AG04449 (cell line): ENCODE data around the gene DPRX.

Source experiments
- CTCF ChIA-PET: fragments of 350-600 bp; formaldehyde crosslinking; extraction: SDS; loops from one replicate; lab custom pipeline; 2021; ENCODE audit warnings: antibody characterized with exemption; lab: Yijun Ruan, JAX
- POLR2A ChIA-PET: fragments of 400-600, 350-600 bp; formaldehyde crosslinking; extraction: SDS; loops from one replicate; lab custom pipeline; 2020; ENCODE audit warnings: antibody characterized with exemption, inconsistent platforms; lab: Yijun Ruan, JAX
- DNase-seq: peaks from one replicate; pipeline ENCODE4 v3.0.0-alpha.2; 2010; ENCODE audit warnings: low read depth, low spot score
- H3K4me3 ChIP-seq: 2 replicates; pipeline ENCODE4 v1.5.1; 2011; ENCODE audit warnings: low read depth, mild to moderate bottlenecking, control low read depth, low read length
- TF ChIP-seq, protein P1 (sequence below): IDR thresholded peaks from one replicate; pipeline ENCODE4 v1.5.1; 2011; ENCODE audit warnings: mild to moderate bottlenecking, moderate library complexity, low read length, control low read depth, inconsistent platforms; ENCODE audit not compliant: insufficient read depth; ENCODE audit errors: missing control alignments

DPRX gene

DNA sequence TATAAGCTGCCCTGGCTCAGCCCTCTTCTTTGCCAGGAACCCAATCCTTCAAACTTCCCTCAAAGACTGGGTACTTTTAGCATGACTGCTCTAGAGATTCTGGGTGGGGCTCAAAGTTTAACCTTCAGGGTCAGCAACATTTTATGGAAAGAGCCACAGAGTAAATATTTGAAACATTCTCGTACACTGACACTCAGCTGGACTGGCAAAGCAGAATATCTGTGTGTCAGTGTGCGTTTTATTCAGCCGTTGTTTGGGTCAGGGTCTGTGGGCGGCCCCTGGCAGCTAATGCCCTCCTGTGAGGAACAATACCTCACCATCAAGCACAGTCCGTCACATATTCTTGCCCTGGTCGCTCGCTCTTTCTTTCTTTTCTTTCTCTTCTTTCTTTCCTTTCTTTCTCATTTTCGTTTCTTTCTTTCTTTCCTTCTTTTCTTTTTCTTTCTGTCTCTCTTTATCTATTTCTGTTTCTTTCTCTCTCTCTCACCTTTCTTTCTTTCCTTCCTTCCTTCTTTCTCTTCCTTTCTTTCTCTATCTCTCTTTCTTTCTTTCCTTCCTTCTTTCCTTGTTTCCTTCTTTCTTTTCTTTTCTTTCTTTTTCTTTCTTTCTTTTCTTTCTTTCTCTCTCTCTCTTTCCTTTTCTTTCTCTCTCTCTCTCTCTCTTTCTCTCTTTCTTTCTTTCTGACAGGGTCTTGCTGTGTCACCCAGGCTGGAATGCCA lies 10.7 kb downstream of the DPRX start:
- TF ChIP-seq, protein P1, sequence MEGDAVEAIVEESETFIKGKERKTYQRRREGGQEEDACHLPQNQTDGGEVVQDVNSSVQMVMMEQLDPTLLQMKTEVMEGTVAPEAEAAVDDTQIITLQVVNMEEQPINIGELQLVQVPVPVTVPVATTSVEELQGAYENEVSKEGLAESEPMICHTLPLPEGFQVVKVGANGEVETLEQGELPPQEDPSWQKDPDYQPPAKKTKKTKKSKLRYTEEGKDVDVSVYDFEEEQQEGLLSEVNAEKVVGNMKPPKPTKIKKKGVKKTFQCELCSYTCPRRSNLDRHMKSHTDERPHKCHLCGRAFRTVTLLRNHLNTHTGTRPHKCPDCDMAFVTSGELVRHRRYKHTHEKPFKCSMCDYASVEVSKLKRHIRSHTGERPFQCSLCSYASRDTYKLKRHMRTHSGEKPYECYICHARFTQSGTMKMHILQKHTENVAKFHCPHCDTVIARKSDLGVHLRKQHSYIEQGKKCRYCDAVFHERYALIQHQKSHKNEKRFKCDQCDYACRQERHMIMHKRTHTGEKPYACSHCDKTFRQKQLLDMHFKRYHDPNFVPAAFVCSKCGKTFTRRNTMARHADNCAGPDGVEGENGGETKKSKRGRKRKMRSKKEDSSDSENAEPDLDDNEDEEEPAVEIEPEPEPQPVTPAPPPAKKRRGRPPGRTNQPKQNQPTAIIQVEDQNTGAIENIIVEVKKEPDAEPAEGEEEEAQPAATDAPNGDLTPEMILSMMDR: no peak
- POLR2A ChIA-PET: no interaction called here
- no peak for DNase-seq
- CTCF ChIA-PET: no interaction called here
- no peak overlapping the region for H3K4me3 ChIP-seq

DNA sequence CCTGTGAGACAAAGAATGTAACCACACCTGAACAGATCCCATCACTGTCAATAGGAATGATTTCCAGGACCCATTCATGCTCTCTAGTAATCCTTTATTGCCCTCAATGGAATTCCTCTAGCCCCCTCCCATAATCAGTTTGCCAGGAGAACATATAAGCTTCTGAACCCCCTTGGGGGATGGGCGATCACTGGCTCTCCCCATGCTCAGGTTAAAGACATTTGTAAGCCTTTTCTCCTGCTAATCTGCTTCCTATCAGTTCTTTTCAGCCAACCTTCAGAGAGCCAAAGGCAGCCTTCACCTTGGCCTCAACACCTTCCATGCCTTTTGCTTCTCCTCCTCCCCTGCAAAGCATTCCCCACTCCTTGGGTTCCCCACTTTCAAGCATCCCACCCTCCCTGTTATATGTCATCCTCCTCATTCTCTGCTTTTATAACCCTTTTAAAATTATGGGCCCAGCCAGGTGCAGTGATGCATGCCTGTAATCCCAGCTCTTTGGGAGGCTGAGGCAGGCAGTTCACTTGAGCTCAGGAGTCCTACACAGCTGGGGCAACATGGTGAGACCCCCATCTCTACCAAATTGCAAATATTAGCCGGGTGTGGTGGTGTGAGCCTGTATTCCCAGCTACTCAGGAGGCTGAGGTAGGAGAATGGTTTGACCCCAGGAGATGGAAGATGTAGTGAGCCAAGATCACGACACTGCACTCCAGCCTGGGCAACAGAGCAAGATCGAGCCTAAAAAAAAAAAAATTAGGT lies 12.4 kb downstream of the DPRX start:
- TF ChIP-seq, protein P1: no peak
- no peak for DNase-seq
- H3K4me3 ChIP-seq: no peak overlapping the region
- POLR2A ChIA-PET: no interaction called here
- CTCF ChIA-PET: no interaction called here

DNA sequence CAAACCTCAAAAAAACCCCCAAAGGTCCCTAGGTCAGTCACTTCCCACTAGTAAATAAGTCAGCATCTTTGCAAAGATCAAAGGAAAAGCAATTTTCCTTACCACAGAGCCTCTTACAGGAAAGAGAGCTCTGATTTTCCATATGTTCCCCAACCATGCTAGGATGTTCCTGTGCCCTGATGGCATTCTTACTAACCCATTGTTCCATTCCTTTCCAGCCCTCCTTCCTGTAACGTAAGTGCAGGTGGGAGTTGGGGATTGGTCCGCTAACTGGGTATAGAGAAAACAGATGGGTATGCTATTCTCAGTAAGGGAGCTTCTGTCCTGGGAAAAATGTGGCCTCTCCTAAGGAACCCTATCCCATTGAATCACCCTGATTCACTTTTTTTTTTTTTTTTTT lies 14.3 kb downstream of the DPRX start:
- no peak for DNase-seq
- POLR2A ChIA-PET: no interaction called here
- TF ChIP-seq, protein P1: no peak
- CTCF ChIA-PET: no interaction called here
- no peak overlapping the region for H3K4me3 ChIP-seq

DNA sequence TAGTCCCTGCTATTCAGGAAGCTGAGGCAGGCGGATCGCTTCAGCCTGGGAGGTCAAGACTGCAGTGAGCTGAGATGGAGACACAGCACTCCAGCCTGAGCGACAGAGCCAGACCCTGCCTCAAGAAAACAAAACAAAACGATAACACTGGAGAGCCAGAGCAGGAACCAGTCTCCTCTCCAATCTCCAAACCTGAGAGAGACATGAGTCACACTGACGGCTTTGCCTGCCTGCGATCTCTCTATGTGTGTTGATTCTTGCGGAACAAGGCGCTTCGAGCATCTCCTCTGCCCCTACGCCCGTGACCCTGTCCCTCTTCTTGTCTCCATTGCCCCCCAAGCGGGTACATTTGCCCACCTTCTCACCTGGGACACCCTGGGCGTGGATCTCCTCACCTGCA lies 15.6 kb downstream of the DPRX start:
- H3K4me3 ChIP-seq: no peak overlapping the region
- ChIA-PET CTCF (no interaction called here), POLR2A (no interaction called here)
- TF ChIP-seq, protein P1: no peak
- no peak for DNase-seq

DNA sequence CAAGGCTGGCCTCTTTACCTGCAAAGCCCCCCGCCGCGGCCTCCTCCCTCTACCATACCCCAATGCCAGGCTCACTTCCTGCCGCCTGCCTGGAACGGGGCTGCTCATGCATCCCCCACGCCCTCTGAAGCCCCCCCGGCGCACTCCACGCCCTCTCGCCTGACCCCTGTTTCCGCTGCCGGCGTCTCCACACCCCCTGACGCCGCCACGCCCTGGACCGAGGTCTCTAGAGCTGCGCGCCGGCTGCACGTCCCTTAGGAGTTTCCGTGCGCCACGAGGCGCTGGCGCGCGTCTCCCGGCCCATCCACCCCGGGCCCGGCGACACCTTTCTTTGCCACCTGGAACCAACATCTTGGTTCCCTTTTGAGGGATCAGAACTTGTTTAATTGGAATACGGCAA lies 16.0 kb downstream of the DPRX start:
- ChIA-PET CTCF (no interaction called here), POLR2A (no interaction called here)
- H3K4me3 ChIP-seq: no peak overlapping the region
- DNase-seq: no peak
- TF ChIP-seq, protein P1: no peak

DNA sequence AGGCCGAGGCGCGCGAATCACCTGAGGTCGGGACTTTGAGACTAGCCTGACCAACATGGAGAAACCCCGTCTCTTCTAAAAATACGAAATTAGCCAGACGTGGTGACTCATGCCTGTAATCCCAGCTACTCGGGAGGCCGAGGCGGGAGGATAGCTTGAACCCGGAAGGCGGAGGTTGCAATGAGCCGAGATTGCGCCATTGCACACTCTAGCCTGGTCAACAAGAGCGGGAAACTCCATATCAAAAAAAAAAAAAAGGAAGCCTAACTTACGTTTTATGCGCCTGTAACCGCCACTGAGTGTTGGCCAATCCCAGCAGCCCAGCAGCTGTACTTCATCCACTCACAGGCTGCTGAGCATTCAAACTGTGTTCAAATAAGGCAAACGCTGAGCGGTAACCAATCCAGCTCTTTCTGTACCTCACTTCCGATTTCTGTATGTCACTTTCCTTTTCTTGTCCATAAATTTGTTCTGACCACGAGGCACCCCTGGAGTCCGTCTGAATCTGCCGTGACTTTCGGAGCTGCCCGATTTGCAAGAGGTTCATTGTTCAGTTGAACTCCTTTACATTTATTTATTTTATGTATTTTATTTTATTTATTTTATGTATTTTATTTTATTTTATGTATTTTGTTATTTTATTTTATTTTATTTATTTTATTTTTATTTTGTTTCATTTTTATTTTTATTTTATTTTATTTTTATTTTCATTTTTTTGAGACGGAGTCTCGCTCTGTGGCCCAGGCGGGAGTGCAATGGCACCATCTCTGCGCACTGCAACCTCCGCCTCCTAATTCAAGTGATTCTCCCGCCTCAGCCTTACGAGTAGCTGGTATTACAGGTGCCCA lies 18.2 kb downstream of the DPRX start:
- ChIA-PET CTCF (no interaction called here), POLR2A (no interaction called here)
- TF ChIP-seq, protein P1: no peak
- no peak overlapping the region for H3K4me3 ChIP-seq
- DNase-seq: no peak
